GM12873 (cell line): ENCODE results near the gene IGFBP1.

Experiments used
- TF ChIP-seq, protein P1 (sequence below): IDR thresholded peaks from 2 replicates; pipeline ENCODE4 v1.5.1; 2012; ENCODE audit warnings: low read depth, mild to moderate bottlenecking, moderate library complexity, low read length, control low read depth; ENCODE audit not compliant: insufficient read depth; ENCODE audit errors: missing control alignments

The IGFBP1 gene

GRCh38 chr7:45882465-45882810, 5.8 kb upstream of the IGFBP1 start:
- TF ChIP-seq, protein P1, sequence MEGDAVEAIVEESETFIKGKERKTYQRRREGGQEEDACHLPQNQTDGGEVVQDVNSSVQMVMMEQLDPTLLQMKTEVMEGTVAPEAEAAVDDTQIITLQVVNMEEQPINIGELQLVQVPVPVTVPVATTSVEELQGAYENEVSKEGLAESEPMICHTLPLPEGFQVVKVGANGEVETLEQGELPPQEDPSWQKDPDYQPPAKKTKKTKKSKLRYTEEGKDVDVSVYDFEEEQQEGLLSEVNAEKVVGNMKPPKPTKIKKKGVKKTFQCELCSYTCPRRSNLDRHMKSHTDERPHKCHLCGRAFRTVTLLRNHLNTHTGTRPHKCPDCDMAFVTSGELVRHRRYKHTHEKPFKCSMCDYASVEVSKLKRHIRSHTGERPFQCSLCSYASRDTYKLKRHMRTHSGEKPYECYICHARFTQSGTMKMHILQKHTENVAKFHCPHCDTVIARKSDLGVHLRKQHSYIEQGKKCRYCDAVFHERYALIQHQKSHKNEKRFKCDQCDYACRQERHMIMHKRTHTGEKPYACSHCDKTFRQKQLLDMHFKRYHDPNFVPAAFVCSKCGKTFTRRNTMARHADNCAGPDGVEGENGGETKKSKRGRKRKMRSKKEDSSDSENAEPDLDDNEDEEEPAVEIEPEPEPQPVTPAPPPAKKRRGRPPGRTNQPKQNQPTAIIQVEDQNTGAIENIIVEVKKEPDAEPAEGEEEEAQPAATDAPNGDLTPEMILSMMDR, result no peak

GRCh38 chr7:45884136-45884535, 4.2 kb upstream of the IGFBP1 start:
- TF ChIP-seq, protein P1, result no peak

- TF ChIP-seq, protein P1, result no peak
Observed at GRCh38 chr7:45885264-45885882, 2.9 kb upstream of the IGFBP1 start.

GRCh38 chr7:45886931-45887667, 1.2 kb upstream of the IGFBP1 start:
- TF ChIP-seq, protein P1, result no peak

GRCh38 chr7:45888993-45889366, 692 bp downstream of the IGFBP1 start:
- TF ChIP-seq, protein P1, result no peak

DNA sequence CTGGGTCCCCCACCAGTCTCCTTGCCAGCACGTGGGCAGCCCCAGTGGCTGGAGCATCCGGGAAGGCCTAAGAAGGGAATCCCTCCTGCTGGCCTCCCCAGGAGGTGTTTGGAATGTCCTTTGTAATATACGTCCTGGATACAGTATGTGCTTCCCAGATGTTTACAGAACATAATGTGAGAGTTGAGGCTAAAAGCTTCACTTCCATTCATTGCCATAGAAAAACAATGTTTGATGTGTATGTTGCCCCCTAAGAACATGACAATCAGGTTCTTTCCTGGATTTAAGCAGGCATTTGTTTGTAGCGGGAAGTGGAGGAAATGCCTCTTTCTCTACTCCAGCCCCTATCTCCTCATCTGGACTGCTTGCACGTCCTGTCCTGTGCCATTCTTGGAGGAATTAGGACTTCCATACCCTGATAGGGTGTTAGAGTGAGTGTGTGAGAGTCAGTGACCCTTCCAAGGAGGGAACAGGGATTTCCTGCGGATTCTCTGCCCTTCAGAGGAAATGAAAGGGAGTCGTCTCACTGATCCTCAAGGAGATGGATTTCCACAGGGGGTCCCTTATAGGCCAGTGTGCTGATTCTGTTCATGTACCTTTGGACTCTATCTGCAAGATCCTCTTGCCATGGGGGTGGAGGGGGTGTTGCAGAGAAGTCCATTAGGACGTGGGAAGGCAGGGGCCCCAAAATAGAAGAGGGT, 1.2 kb downstream of the IGFBP1 start:
- TF ChIP-seq, protein P1, result no peak
